CD4-positive, alpha-beta T cell treated with Interleukin-17A for 4 hours (primary cell): ENCODE results near the gene FCN2.

Experiments used
- DNase-seq: peaks from one replicate; pipeline ENCODE4 v3.0.0-alpha.2; 2020; ENCODE audit warnings: mixed read lengths

FCN2 gene

DNA sequence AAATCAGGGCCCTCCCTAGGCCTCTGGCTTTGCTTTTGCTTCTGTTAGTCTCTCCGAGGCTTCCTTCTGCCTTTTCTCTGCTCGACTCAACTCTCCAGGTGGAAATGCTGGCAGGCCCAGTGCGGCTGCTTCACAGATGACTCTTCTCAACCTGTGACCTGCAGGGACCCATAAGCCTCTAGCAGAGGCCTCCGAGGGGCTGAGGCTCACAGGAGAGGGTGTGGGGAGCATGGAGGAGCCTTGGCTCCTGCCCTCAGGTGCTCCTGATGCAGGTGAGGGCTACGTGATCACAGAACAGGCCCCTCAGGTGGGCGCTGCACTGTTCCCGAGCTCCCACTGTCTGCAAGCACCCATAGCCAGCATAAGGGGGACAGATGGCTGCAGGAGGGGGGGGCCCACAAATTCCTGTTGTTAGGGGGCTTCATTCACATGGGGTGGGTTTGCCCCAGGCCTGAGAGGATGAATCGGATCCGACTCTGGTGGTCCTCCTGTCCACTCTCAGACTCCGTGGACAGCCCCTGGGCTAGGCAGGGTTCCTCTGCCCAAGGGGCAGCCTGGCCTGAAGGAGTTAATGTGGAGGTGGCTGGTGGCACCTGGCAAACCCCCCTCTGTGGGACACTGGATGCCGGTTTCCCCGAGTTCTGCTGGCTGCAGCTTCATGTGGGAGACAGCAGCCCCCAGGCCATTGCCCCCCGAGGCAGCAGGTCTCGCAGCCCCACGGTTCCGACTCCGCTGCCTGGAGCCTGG, 10.9 kb upstream of the FCN2 start:
- no peak for DNase-seq

DNA sequence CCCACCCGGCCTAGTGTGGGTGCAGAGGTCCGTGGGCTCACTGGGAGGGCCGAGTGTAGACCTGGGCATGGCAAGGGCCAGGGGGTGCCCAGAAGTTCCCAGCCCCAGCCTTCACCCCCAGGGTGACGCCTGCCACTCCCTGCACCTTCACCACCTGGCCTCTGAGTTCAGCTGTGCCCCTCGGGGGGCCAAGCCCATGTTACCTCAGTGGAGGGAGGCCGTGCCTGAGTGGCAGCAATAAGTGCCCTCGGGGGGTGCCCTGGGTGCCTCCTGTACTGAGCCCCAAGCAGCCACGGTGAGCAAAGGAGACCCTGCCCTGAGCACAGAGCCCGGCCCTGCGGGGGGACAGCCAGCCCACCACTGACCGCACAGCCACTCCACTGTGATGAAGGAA, 10.3 kb upstream of the FCN2 start:
- DNase-seq: no peak

DNA sequence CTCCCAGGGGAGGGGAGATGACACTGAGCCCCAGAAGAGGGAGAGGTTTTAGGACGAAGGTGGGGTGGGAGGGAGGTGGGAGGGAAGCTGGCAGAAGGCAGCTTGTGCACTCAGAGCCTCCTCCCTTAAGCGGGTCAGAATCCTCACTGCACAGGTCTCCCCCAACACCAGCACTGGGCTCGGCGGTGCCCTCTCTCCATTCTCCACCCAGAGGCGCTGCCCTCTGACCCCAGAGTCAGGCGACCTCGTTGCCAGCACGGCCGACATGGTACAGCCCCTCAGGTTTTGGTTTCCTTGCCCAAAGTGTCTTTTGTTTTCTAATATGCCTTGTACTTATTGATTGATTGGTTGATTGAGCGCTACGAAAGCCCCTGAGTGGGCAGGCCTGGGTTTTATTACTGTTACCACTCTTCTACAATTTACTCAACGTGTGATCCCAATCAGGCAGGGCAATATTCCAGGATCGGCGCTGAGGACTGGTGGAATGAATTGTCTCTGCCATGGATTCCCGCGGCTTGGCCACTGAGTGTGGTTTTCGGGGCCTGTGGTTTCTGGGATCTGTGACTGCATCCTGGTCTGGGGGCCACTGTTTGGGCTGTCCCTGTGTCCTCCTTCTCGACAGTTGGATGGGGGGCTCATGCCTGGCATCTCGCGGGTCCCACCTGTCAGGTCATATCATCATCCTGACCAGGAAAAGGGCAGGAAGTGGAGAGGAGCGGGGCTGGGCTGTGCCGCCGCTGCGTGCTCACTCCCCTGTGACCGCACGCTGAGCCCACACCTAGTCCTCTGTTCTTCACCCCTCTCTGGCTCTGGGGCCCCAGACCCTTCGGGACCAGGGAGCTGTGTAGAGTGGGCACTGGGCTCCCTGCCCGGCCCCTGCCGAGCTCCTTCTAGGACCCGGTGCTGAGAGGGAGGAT, 9.6 kb upstream of the FCN2 start:
- DNase-seq: no peak

DNA sequence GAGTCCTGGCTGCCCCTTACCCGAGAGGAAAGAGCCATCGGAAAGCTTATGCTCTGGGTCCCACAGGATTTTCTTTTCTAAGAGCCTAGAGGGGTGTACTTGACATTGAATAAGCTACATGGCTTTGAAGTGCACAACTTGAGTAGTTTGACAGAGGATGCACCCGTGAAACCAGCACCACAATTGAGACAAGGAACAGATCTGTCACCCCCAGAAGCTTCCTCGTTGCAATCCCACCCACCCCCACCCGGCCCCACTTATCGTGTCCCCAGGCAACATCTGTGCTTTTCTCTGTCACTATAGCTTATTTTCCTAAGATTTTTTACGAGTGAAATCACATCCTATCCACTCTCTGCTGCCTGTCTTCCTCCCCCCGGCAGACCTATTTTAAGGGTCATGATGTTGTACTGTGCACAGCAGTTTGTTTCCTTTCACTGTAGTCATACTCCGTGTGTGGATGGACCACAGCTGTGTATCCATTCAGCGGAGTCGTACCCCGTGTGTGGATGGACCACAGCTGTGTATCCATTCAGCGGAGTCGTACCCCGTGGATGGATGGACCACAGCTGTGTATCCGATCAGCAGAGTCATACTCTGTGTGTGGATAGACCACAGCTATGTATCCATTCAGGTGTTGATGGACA, 8.8 kb upstream of the FCN2 start:
- DNase-seq: no peak

DNA sequence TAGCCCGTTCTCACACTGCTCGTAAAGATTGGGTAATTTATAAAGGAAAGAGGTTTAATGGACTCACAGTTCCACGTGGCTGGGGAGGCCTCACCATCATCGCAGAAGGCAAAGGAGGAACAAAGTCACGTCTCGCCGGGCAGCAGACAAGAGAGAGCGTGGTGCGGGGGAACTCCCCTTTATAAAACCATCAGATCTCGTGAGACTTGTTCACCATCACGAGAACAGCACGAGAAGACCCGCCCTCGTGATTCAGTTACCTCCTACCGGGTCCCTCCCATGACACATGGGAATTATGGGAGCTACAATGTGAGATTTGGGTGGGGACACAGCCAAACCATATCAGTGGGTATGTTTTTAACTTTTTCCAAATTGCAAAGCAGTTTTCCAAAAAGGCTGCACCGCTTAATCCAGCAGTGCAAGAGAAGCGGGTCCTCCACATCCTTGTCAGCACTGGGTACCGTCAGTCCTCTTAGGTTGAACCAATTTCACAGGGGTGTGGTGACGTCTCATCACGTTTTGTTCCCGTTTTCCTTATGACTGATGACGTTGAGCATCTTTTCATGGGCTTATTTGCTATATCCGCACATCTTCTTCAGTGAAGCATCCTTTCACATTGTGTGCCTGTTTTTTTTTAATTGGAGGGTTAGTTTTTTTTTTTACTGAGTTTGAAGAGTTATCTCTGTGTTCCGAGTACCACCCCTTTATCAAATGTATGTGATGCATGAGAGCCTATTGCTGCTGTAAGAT, 8.0 kb upstream of the FCN2 start:
- no peak for DNase-seq

DNA sequence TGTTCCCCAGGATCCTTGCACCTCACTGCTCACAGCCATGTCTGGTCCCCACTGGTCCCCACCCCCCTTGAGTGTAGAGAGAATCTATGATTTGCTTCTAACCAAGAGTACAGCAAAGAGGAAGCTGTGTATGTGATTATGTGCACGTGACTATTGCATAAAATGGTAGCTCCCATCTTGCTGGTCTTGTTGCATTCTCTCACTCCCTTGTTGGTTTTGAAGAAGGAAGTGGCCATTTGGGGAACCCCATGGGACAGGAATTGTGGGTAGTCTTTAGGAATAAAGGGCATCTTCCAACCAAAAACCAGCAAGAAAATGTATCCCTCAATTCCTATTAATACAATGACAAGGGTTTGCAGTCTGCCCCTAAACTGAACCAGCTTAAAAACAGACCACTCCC, 5.2 kb upstream of the FCN2 start:
- no peak for DNase-seq

DNA sequence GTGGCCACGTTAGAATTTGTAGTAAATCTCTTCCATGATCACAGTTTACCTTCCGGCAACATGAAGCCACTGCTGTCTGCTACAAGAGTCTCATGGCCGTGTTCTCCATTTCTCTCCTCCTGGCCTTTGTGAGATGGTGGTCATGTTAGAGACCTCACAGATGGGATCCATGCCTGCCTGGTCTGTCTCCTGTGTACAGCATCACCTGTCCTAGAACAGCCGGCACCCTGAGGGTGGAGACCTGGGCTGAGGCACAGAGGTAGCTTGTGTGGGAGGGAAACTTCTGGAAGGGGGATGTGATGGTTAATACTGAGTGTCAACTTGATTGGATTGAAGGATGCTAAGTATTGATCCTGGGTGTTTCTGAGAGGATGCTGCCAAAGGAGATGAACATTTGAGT, 3.1 kb upstream of the FCN2 start:
- no peak for DNase-seq

DNA sequence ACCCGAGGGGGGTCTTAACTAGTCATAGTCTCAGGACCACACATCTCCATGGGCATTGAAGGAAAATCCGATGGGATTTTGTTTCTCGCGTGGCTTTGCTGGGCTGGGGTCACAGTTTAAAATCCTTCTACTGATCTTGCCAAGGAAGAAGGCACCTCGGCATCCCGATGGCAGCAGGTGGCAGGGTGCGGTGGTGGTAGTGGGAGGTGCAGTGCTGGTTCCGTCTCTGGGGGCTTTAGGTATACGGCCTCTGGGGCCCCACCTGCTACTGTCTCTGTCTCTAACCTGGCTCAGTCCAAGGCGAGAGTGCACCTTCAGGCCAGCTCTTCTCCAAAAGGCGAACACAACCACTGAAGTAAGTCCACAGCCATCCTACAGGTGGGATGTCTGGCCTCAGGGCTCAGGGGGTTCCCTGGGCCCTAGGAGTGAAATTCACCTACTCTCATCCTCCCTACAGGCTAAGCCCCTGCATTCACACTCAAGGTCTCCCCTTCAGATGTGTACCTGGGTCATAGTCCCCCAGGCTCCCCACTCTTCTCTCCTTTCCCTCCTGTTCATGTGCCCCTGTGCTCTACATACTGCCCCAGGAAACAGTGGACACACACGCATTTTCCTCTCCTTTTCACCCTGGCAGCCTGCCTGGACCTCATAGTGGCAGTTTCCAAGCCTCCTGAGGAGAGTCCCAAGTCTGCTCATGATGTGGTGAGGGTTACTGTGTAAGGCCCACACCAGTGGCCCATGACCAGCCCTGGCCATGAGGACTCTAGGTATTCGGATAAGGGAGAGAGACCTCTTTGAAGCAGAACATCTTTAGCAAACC, 736 bp upstream of the FCN2 start:
- DNase-seq: no peak

DNA sequence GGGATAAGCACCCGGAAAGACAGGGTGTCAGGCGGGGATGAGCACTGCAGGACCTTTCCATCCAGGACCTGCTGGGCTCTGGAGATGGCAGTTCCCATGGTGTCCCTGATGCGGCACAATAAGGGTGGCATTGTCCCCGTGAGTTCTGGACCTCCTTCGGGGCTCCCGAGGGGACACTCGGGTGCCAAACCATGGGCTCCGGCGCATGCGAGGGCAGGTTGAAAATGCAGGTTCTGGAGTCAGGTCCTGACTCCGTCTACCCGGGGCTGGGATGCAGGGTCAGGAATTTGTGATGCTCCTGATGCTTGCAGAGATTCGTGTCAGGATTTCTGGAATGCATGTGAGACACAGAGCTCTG, 682 bp downstream of the FCN2 start:
- no peak for DNase-seq

DNA sequence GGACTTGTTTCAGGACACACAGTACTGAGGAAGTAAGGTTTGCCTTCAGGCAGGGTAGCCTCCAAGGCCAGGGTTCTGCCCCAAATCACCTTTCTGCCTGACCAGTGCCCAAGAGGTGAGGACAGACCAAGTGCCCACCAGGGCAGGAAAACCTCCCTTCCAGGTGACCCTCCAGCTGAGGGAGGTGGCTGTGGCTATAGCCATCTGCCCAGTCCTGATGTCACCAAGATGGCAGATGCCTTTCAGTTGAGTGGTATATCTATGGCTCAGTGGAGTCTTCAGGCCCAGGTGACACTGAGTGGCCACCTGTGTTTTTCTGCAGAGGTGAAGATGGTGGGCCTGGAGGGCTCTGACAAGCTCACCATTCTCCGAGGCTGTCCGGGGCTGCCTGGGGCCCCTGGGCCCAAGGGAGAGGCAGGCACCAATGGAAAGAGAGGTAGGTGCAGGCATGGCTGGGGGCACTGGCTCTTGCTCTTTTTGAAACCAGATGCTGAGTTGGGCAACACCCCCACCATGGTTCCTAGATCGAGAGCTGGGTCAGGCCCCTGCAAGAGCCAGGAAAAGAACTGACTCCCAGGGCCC, 1.7 kb downstream of the FCN2 start:
- DNase-seq: no peak

DNA sequence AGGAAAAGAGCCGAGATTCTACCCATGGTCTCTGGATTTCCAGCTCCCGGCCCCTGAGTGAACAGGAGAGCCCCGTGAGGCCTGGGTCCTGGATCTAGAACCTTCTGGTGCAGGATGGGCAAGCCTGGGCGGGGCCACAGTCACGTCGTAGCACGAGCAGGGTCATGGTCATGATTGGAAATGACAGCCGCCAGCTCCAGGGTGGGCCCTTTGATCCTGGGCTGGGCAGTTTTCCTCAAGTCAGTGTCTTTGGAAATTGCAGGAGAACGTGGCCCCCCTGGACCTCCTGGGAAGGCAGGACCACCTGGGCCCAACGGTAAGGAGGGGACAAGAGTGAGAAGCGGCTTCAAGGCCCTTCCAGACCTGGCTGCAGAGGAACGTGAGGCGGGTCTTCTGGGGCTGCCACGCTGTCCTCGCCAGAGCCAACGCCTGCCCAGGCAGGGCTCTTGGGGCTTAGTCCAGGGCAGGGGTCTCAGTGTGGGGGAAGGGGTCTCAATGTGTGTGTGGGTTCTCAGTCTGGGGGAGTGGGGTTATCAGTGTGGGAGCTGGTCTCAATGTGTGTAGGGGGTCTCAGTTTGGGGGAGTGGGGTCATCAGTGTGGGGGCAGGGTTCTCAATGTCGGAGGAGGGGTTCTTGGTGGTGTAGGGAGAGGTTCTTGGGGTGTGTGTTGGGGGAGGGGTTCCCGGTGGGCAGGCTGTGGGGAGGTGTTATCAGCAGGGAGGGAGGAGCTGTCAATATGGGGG, 2.6 kb downstream of the FCN2 start:
- no peak for DNase-seq

DNA sequence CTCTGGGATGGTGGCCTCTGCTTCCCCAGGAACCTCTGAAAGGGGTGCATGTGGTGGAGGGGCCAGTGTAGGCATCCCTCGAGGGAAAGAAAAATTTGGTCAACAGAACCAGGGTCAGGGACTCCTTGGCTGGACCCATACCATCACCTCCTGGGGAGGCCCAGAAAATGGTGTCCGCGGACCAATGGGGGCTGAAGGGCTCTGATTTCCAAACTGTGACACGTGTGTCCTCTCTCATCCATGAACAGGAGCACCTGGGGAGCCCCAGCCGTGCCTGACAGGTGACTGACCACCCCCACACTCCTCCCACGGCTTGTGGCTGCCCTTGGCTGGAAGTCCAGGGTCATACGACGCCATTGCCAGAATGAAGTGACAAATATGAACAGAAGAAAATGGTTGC, 3.9 kb downstream of the FCN2 start:
- no peak for DNase-seq

DNA sequence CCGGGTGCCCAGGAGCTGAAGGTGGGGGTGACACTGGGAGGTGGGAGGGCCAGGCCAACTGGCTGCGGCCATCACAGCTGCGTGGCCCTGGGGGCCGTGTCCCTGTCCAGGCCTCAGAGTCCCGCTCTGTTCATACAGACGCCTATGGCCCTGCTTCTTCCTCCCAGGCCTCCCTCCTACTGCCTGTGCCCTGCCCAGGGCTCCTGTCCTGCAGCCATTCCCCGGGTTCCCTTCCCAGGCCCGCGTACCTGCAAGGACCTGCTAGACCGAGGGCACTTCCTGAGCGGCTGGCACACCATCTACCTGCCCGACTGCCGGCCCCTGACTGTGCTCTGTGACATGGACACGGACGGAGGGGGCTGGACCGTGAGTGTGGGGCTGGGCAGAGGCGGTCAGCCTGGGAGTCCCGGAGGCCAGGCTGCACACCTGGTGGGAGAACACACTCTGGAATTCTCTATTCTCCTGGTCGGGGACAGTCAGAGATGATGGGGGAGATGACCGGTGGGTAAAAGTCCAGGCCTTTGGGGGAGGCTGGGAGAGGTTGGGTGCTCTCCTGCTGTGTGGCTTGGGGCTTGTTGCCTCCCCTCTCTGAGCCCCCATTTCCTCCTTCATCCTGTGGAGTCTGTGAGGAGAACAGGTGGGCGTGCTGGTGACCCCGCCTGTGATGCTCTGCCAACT, 4.5 kb downstream of the FCN2 start:
- DNase-seq: no peak

DNA sequence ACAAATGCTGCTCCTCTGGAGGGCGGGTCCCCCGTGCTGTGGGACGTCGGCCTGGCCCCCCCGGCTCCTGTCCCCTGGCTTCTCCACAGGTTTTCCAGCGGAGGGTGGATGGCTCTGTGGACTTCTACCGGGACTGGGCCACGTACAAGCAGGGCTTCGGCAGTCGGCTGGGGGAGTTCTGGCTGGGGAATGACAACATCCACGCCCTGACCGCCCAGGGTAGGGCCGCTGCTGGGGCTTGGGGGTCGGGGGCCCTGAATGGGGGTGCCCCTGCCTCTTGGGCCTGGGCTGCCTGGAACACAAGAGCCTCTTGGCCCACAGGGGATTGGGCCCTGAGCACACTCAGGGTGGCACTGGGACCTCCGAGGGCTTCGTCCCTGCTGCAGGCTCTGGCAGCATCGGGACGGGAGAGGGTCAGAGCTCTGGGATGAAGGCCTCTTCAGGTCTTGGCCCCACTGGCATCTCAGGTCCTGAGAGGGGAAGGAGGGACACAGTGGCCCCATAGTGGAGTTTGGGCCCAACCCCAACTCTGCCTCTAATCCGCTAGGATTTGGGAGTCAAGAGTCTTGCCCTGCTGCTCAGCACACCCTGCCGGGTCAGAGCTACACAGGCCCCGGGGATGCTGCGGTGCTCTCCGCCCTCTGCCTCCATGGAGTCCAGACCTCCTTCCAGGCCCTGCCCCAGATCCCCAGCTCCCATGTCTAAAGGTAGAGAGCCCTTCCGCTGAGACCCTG, 5.2 kb downstream of the FCN2 start:
- no peak for DNase-seq

DNA sequence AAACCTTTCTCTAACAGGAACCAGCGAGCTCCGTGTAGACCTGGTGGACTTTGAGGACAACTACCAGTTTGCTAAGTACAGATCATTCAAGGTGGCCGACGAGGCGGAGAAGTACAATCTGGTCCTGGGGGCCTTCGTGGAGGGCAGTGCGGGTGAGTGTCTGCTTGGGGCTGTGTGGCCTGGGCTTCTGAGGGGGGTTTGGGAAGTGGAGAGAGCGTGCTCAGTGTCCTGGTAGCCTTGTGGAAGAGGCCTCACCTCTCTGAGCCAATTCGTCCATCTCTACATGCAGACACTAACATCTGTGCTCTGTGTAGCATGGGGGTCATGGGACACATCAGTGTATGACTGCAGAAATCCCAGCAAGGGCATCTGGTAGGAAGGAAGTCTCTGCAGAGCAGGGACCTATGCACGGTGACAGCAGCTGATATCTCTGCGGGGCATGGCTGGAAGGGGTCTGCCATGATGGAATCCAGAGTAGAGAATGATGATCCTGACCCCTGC, 5.9 kb downstream of the FCN2 start:
- DNase-seq: no peak

DNA sequence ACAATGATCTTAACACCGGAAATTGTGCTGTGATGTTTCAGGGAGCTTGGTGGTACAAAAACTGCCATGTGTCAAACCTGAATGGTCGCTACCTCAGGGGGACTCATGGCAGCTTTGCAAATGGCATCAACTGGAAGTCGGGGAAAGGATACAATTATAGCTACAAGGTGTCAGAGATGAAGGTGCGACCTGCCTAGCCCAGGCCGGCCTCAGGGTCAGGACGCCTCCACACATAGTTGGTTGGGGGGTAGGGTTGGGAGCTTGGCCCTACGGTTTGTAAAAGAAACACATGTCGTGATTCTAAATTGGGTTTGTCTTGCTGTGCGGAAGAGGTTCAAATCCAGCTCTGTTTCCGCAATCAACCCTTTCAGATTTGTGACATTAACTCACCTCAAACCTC, 6.6 kb downstream of the FCN2 start:
- no peak for DNase-seq

DNA sequence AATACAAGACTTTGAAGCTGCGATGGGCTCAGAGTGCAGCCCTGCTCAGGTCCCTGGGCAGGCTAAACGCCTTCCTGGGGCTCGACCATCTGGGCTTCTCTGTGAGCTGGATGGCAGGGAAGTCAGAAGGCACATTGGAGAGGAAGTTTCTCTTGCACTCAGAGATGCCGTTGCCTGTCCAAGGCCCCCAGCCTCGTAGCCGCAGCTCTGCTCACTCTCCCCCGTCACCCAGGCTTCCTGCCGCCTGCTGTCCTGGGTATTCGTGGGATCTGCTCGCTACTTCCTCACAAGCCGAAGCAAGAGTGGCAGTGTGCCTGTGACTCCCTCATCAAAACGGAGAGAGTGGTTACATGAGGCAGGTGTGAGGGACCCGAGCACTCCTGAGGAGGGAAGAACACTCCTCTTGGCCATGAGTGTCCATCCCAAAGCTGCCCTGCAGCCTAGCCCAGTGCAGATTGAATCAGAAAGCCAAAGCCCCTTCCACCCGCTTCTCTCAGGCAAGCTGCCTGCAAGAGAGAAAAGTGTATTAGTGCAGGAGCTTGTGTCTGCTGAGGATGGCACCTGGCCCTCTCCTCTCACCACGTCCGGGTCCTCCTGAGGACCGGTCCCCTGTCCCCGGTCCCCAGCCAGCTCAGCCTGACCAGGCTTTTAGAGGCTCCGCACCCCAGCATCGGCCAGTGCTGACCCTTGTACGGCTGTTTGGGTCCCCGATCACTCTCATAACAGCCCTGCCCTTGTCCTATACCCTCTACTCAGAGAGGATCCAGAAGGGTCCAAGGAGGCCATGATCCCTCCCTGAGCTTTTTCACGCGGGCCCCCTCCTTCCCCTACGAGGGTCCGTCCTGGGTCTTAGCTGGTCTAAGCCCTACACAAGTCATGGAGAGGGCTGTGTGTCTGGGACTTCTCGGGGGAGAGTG, 7.3 kb downstream of the FCN2 start:
- no peak for DNase-seq

DNA sequence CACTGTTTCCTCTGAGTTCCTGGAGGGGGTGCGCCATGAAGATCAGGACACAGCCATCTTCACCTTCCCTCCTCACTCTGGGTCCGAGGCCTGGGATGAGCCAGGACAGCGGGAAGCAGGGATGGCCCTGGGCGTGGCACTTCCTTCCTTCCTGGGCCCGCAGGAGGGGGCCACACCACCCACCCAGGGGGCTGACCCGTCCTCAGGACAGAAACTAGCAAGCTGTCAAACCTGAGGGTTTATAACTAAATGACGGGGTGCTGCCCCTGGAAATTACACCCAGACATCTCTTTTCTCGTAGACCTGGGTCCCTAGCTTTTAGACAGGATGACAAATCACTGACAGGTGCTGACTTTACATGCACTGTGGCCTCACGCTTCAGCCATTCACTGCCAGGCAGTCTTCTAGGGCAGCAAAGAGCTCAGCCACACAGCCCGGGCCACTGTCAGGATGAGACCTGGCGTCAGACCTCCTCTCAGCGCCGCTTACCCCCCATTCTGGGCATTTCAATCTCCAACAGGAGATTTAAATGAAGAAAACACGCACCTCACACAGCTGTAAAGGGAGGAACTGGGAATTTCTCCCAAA, 8.1 kb downstream of the FCN2 start:
- DNase-seq: no peak
